ENCODE measurements around the gene ARFGEF2.

GRCh38 chr20:49024220-49024619, 102.7 kb downstream of the ARFGEF2 start:
- TF ChIP-seq POLR2A (IDR thresholded peaks at IDR 0.05) (no peak), CTCF (IDR thresholded peaks at IDR 0.05) (no peak)
